Stomach smooth muscle (tissue), 2 donors: ENCODE data around the gene PSMA1.
A peak's percentile ranks its signal among the peaks of the same experiment; 100 is the strongest.
"Not testable (repeated sequence)": the region's sequence is repeated elsewhere in the genome, so short reads cannot be mapped to it uniquely, and the experiment has no call there.

Experiments
- H3K27ac ChIP-seq: one replicate; pipeline ENCODE4 v1.7.0; 2013; ENCODE audit warnings: mild to moderate bottlenecking, low read length, inconsistent platforms
- H3K27me3 ChIP-seq, 2 donors: one replicate each; pipeline ENCODE4 v1.7.0; 2013; ENCODE audit warnings: low read length in 2 of 2; ENCODE audit not compliant: insufficient read depth in 2 of 2, control insufficient read depth in 1 of 2
- H3K36me3 ChIP-seq, 2 donors: one replicate each; pipeline ENCODE4 v1.7.0; 2013; ENCODE audit warnings: low read length in 2 of 2; ENCODE audit not compliant: control insufficient read depth in 2 of 2, insufficient read depth in 2 of 2
- H3K4me1 ChIP-seq: one replicate; pipeline ENCODE4 v1.7.0; 2013; ENCODE audit warnings: low read length; ENCODE audit not compliant: control insufficient read depth, insufficient read depth
- H3K4me3 ChIP-seq, 2 donors: one replicate each; pipeline ENCODE4 v1.7.0; 2013; ENCODE audit warnings: low read length in 2 of 2
- H3K9ac ChIP-seq, 2 donors: one replicate each; pipeline ENCODE4 v1.7.0; 2013; ENCODE audit warnings: low read length in 2 of 2, mild to moderate bottlenecking in 1 of 2
- H3K9me3 ChIP-seq, 2 donors: one replicate each; pipeline ENCODE4 v1.7.0; 2013; ENCODE audit warnings: low read length in 2 of 2; ENCODE audit not compliant: control insufficient read depth in 2 of 2
- donor health status: healthy.
- donor health status: Pancreatic carcinoma.

Gene PSMA1

GRCh38 chr11:14519917-14520746, at the start of gene PSMA1:
Gene PSMA1 (minus strand): TSS chr11:14520386. CDS start chr11:14520299, 87 bp downstream.
- Histone ChIP-seq H3K9me3 (no peaks in the 10 kb centered on the region), H3K36me3 (peaks cover 9 to 12% of the 10 kb centered on the region in 2 donors), H3K4me3 (peak within 1 kb of the TSS; percentile 96 to 98), H3K9ac (peak within 1 kb of the TSS; percentile 85 to 99), H3K4me1 (peaks cover 6% of the 10 kb centered on the region), H3K27ac (peak within 1 kb of the TSS; percentile 80), H3K27me3 (no peaks in the 10 kb centered on the region)

DNA sequence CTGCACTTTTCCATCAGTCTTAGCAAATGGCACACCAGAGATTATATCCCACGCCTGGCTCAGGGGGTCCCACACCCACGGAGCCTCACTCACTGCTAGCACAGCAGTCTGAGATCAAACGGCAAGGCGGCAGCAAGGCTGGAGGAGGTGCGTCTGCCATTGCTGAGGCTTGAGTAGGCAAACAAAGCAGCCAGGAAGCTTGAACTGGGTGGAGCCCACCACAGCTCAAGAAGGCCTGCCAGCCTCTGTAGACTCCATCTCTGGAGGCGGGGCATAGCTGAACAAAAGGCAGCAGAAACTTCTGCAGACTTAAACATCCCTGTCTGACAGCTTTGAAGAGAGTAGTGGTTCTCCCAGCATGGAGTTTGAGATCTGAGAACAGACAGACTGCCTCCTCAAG, 49.3 kb upstream of the PSMA1 start:
- H3K27ac ChIP-seq, H3K27me3 ChIP-seq, H3K9me3 ChIP-seq, H3K4me3 ChIP-seq, H3K4me1 ChIP-seq, H3K9ac ChIP-seq, H3K36me3 ChIP-seq: not testable (repeated sequence)

- H3K4me1 ChIP-seq = no peaks in the 10 kb centered on the region
- no peaks in the 10 kb centered on the region for H3K36me3 ChIP-seq
- no peak overlapping the region for H3K9ac ChIP-seq
- no peak overlapping the region for H3K4me3 ChIP-seq
- H3K27me3 ChIP-seq = no peaks in the 10 kb centered on the region
- H3K27ac ChIP-seq = no peak overlapping the region
- peaks cover 0 to 2% of the 10 kb centered on the region in 2 donors for H3K9me3 ChIP-seq
Measured at GRCh38 chr11:14567064-14567651, 47.0 kb upstream of the PSMA1 start.

- H3K9me3 ChIP-seq = peaks cover 0 to 2% of the 10 kb centered on the region in 2 donors
- no peaks in the 10 kb centered on the region for H3K36me3 ChIP-seq
- H3K9ac ChIP-seq = no peak overlapping the region
- no peak overlapping the region for H3K27ac ChIP-seq
- no peak overlapping the region for H3K4me3 ChIP-seq
- no peaks in the 10 kb centered on the region for H3K4me1 ChIP-seq
- H3K27me3 ChIP-seq = no peaks in the 10 kb centered on the region
Measured at GRCh38 chr11:14566331-14567063, 46.3 kb upstream of the PSMA1 start.

DNA sequence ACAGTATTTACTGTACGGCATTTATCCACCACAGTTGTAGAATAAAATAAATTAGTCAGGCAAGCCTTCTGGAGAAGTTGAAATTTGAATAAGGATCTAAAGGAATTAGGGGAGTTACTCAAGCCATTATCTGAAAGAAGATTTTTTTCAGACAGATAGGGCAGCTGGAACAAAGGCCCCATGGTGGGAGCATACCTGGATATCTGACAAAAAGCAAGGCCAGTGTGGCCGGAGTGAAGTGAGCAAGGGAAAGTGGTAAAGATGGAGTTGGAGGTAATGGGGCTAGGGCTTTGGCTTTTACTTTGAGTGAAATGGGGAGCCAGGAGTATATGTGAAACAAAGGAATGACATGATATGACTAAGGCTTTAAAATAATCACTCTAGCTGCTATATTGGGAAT, 45.7 kb upstream of the PSMA1 start:
- Histone ChIP-seq H3K4me1 (no peaks in the 10 kb centered on the region), H3K27ac (no peak overlapping the region), H3K9me3 (peaks cover 0 to 2% of the 10 kb centered on the region in 2 donors), H3K4me3 (no peak overlapping the region), H3K27me3 (no peaks in the 10 kb centered on the region), H3K9ac (no peak overlapping the region), H3K36me3 (no peaks in the 10 kb centered on the region)

DNA sequence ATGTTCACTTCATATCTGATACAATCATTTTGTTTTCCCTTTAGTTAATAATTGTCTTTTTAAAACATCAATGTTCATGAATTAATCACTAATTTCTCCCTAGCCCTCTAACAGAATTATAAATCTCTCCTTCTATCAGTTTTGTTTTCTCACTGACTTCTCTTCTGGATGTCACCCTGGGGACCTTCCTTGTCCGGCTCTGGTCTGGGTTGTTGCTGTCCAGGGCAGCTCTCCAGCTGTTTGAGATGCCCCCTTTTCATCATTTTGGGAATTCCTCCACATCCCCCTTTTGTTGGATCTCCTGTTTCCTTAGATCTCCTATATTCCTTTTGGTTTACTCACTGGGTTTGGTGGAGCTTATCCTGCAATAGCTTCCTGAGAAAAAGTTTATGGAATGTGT, 35.6 kb upstream of the PSMA1 start:
- Histone ChIP-seq H3K36me3 (no peaks in the 10 kb centered on the region), H3K4me1 (no peaks in the 10 kb centered on the region), H3K4me3 (no peak overlapping the region), H3K27ac (no peak overlapping the region), H3K9me3 (no peaks in the 10 kb centered on the region), H3K9ac (no peak overlapping the region), H3K27me3 (no peaks in the 10 kb centered on the region)

DNA sequence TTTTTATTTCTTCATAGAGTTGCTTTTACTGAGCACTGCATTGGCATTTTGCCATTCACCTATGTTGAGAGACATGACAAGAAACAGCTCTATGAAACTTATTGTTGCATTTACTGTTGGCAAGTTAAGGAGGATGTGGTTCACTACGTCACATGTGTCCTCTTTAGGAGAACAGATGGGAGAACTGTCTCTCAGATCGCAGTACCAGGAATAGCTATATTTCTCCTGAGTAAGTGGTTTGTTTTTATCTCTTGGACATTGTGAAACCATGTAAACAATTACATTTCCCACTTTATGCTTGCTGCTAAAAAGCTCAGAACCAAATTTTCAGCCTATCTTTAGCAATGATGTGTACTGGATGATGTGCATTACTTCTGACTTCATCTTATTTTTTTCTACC, 34.8 kb upstream of the PSMA1 start:
- no peaks in the 10 kb centered on the region for H3K36me3 ChIP-seq
- no peaks in the 10 kb centered on the region for H3K9me3 ChIP-seq
- H3K27ac ChIP-seq = no peak overlapping the region
- H3K4me1 ChIP-seq = no peaks in the 10 kb centered on the region
- H3K4me3 ChIP-seq = no peak overlapping the region
- no peak overlapping the region for H3K9ac ChIP-seq
- H3K27me3 ChIP-seq = no peaks in the 10 kb centered on the region

DNA sequence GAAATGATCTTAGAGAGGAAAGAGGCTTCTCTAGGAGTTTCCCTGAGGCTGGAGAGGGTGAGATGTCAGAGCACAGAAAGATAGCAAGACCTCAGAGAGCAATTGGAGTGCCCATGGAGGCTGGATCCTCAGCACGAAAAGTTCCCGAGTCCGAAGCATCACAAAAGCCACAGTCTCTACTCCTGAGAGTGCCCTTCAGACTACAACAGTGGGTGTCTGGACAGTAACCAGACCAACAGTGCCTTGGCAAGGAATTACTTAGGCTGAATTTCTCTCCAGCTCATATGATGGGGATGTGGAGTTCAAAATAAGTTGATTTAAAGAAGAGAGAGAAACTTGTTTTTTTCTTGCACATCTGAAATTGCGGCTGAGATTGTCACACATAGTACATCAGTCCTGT, 31.9 kb upstream of the PSMA1 start:
- Histone ChIP-seq H3K27me3 (no peaks in the 10 kb centered on the region), H3K9ac (no peak overlapping the region), H3K4me1 (no peaks in the 10 kb centered on the region), H3K4me3 (no peak overlapping the region), H3K27ac (no peak overlapping the region), H3K36me3 (no peaks in the 10 kb centered on the region), H3K9me3 (no peaks in the 10 kb centered on the region)

DNA sequence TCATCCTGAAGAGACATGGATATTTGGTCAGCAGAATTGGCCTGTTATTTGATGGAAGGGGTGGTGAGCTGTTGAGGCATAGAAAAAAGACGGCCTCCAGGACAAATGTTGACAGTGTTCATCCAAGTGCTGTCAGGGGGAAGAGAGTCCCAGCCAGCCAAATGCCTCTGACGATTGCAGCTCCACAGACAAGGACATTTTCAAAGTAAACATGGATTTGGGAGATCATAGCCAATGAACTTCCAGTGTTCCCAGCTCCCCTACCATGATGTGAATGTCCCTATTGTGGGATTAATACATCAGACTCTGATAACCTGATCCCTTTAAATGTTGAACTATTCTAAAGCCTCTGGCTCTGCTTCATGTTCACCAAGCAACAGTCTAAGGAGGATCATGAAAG, 31.2 kb upstream of the PSMA1 start:
- Histone ChIP-seq H3K27me3 (no peaks in the 10 kb centered on the region), H3K27ac (no peak overlapping the region), H3K4me3 (no peak overlapping the region), H3K36me3 (no peaks in the 10 kb centered on the region), H3K9ac (no peak overlapping the region), H3K4me1 (no peaks in the 10 kb centered on the region), H3K9me3 (no peaks in the 10 kb centered on the region)

DNA sequence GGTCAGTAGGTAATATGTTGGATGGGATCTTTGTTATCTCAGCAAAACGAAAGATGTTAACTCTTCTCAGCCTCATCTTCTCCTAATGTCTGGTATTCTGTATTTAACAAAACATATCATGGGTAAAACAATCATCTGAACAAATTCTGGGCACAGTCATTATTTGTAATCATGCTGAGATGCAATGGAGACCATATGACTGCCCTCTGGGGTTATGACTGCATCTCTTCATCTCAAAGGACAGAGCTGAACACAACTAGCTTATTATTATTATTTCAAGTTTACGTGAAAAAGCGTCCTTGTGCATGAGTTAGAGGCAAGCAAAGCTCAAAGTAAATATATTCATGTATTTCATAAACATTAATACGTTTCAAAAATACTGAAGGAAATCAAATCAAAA, 29.7 kb upstream of the PSMA1 start:
- no peaks in the 10 kb centered on the region for H3K4me1 ChIP-seq
- H3K27me3 ChIP-seq = no peaks in the 10 kb centered on the region
- no peaks in the 10 kb centered on the region for H3K36me3 ChIP-seq
- no peaks in the 10 kb centered on the region for H3K9me3 ChIP-seq
- H3K9ac ChIP-seq = no peak overlapping the region
- H3K27ac ChIP-seq = no peak overlapping the region
- H3K4me3 ChIP-seq = no peak overlapping the region
